ENCODE measurements around the gene RAD51B.

Gene RAD51B

GRCh38 chr14:68462683-68463082, 643.1 kb downstream of the RAD51B start:
- TF ChIP-seq CTCF (IDR thresholded peaks at IDR 0.05; ENCODE audit: insufficient read depth, low read length) (no peak), REST (IDR thresholded peaks at IDR 0.05; ENCODE audit: insufficient replicate concordance, low read depth) (no peak), POLR2AphosphoS5 (IDR thresholded peaks at IDR 0.05; ENCODE audit: low read depth) (no peak), GABPA (IDR thresholded peaks at IDR 0.05; ENCODE audit: low read depth) (no peak), SPI1 (IDR thresholded peaks at IDR 0.05; ENCODE audit: borderline replicate concordance, low read depth) (no peak)
- no peak for DNase-seq (ENCODE audit: low read depth in 1 of 2, low spot score in 1 of 2)
- Histone ChIP-seq H3K27ac (replicated peaks) (no peak overlapping the region), H3K27me3 (ENCODE audit: insufficient read depth, poor library complexity, severe bottlenecking) (no peaks in the 10 kb centered on the region), H3K4me3 (replicated peaks; ENCODE audit: insufficient read depth, low read length) (no peak overlapping the region)

GRCh38 chr14:68463299-68463698, 643.7 kb downstream of the RAD51B start:
- TF ChIP-seq SPI1 (IDR thresholded peaks at IDR 0.05; ENCODE audit: borderline replicate concordance, low read depth) (no peak), GABPA (IDR thresholded peaks at IDR 0.05; ENCODE audit: low read depth) (no peak), CTCF (IDR thresholded peaks at IDR 0.05; ENCODE audit: insufficient read depth, low read length) (no peak), REST (IDR thresholded peaks at IDR 0.05; ENCODE audit: insufficient replicate concordance, low read depth) (no peak), POLR2AphosphoS5 (IDR thresholded peaks at IDR 0.05; ENCODE audit: low read depth) (no peak)
- DNase-seq (ENCODE audit: low read depth in 1 of 2, low spot score in 1 of 2): no peak
- Histone ChIP-seq H3K27ac (replicated peaks) (no peak overlapping the region), H3K27me3 (ENCODE audit: insufficient read depth, poor library complexity, severe bottlenecking) (no peaks in the 10 kb centered on the region), H3K4me3 (replicated peaks; ENCODE audit: insufficient read depth, low read length) (no peak overlapping the region)

- Histone ChIP-seq H3K27ac (replicated peaks) (no peak overlapping the region), H3K27me3 (ENCODE audit: insufficient read depth, poor library complexity, severe bottlenecking) (no peaks in the 10 kb centered on the region), H3K4me3 (replicated peaks; ENCODE audit: insufficient read depth, low read length) (no peak overlapping the region)
- no peak for TF ChIP-seq CTCF (IDR thresholded peaks at IDR 0.05; ENCODE audit: insufficient read depth, low read length)
- no peak for TF ChIP-seq REST (IDR thresholded peaks at IDR 0.05; ENCODE audit: insufficient replicate concordance, low read depth)
- TF ChIP-seq SPI1 (IDR thresholded peaks at IDR 0.05; ENCODE audit: borderline replicate concordance, low read depth): no peak
- TF ChIP-seq GABPA (IDR thresholded peaks at IDR 0.05; ENCODE audit: low read depth): no peak
- no peak for TF ChIP-seq POLR2AphosphoS5 (IDR thresholded peaks at IDR 0.05; ENCODE audit: low read depth)
- DNase-seq (ENCODE audit: low read depth in 1 of 2, low spot score in 1 of 2): no peak
Measured at GRCh38 chr14:68463705-68464374, 644.3 kb downstream of the RAD51B start.

Measured in HL-60 (cell line).